ACC112 (cell line): Measurements from ENCODE around the gene HERC4.

Experiments
- H2AFZ ChIP-seq: fragments of 200-600 bp; sonication (generic); one replicate; pipeline ENCODE4 v1.6.0; 2017; ENCODE audit warnings: antibody characterized with exemption, low read length; ENCODE audit not compliant: unreplicated experiment
- H3K27ac ChIP-seq: fragments of 200-600 bp; sonication (generic); 2 replicates; pipeline ENCODE4 v1.5.1; 2014; ENCODE audit warnings: low read depth, mild to moderate bottlenecking, antibody characterized with exemption, low read length, moderate library complexity
- H3K27me3 ChIP-seq: fragments of 200-600 bp; sonication (generic); 2 replicates; pipeline ENCODE4 v1.6.1; 2014; ENCODE audit warnings: mild to moderate bottlenecking, antibody characterized with exemption, low read length, moderate library complexity, mixed read lengths; ENCODE audit not compliant: insufficient read depth
- H3K36me3 ChIP-seq: fragments of 200-600 bp; sonication (generic); 2 replicates; pipeline ENCODE4 v1.6.1; 2016; ENCODE audit warnings: mild to moderate bottlenecking, antibody characterized with exemption, low read length, moderate library complexity, mixed read lengths; ENCODE audit not compliant: insufficient read depth
- H3K4me1 ChIP-seq: fragments of 200-600 bp; sonication (generic); one replicate; pipeline ENCODE4 v1.6.1; 2016; ENCODE audit warnings: low read length, mixed read lengths; ENCODE audit not compliant: insufficient read depth, unreplicated experiment, control insufficient read depth
- H3K4me3 ChIP-seq: fragments of 200-600 bp; sonication (generic); 2 replicates; pipeline ENCODE4 v1.5.1; 2014; ENCODE audit warnings: mild to moderate bottlenecking, low read depth, low read length
- H3K79me2 ChIP-seq: fragments of 200-600 bp; sonication (generic); one replicate; pipeline ENCODE4 v1.6.0; 2016; ENCODE audit warnings: low read length; ENCODE audit not compliant: control insufficient read depth, unreplicated experiment, insufficient read depth

Gene HERC4

DNA sequence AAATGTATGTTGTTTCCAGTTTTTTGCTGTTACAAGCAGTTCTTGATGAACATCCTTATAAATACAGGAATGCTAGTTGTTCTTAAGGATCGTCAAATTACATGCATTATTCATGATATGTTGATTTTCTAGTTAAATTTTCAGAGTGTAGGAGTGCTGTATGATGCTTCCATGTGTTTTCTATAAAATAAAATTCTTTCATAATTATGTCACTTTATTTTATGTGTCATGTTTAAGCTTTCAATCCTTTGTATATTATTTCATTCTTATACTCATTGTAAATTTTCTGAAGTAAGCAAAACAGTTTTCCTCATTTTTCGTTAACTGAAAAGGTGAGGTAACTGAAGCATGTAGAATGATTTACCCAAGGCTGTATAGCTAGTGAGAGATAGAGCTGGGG is 17.4 kb upstream of the HERC4 start:
- Histone ChIP-seq H3K79me2 (peaks cover 2% of the 10 kb centered on the region), H3K4me1 (peaks cover 46% of the 10 kb centered on the region), H3K27ac (peak overlapping the region; percentile 68), H3K36me3 (no peaks in the 10 kb centered on the region), H3K27me3 (no peaks in the 10 kb centered on the region), H3K4me3 (no peak overlapping the region), H2AFZ (no peak overlapping the region)

DNA sequence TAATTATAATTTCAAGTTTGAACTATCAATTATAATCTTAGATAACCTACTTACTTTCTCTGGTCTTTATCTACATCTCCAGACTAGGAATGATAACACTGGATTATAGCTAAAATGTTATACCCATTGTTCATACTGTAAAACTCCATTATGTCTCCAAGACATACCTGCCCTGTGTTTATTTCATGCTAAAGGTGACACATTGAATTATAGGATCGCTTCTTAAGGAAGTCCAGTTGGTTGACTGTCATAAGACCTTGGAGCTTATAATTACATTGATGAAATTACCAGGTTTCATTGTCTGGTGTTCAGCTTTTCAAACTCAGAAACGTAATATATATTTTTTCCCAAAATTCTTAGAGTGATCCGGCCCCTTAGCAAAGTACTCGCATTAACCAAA is 15.5 kb upstream of the HERC4 start:
- peaks cover 52% of the 10 kb centered on the region for H3K4me1 ChIP-seq

DNA sequence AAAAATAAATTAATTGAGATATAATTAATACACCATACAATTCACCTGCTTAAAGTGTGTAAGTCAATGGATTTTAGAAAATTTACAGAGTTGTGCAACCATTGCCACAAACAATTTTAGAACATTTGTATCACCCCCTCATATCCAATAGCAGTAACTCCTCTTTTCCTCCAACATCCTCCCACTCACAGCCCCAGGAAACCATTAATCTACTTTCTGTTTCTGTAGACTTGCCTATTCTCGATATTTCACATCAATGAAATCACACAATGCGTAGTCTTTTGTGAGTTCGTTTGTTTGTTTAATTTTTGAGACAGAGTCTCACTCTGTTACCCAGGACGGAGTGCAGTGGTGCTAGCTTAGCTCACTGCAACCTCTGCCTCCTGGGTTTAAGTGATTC is 13.7 kb upstream of the HERC4 start:
- H3K4me1 ChIP-seq = peaks cover 46% of the 10 kb centered on the region
- peak overlapping the region; percentile 77 for H3K27ac ChIP-seq
- no peaks in the 10 kb centered on the region for H3K36me3 ChIP-seq
- H2AFZ ChIP-seq = peak overlapping the region; percentile 57
- H3K4me3 ChIP-seq = peak overlapping the region; percentile 60
- H3K27me3 ChIP-seq = no peaks in the 10 kb centered on the region
- H3K79me2 ChIP-seq = peaks cover 2% of the 10 kb centered on the region

More for the DNA sequence above, 15.5 kb upstream of the HERC4 start:
- no peaks in the 10 kb centered on the region for H3K27me3 ChIP-seq
- H3K27ac ChIP-seq = peak overlapping the region; percentile 30
- no peaks in the 10 kb centered on the region for H3K36me3 ChIP-seq
- peaks cover 2% of the 10 kb centered on the region for H3K79me2 ChIP-seq
- no peak overlapping the region for H3K4me3 ChIP-seq
- no peak overlapping the region for H2AFZ ChIP-seq

DNA sequence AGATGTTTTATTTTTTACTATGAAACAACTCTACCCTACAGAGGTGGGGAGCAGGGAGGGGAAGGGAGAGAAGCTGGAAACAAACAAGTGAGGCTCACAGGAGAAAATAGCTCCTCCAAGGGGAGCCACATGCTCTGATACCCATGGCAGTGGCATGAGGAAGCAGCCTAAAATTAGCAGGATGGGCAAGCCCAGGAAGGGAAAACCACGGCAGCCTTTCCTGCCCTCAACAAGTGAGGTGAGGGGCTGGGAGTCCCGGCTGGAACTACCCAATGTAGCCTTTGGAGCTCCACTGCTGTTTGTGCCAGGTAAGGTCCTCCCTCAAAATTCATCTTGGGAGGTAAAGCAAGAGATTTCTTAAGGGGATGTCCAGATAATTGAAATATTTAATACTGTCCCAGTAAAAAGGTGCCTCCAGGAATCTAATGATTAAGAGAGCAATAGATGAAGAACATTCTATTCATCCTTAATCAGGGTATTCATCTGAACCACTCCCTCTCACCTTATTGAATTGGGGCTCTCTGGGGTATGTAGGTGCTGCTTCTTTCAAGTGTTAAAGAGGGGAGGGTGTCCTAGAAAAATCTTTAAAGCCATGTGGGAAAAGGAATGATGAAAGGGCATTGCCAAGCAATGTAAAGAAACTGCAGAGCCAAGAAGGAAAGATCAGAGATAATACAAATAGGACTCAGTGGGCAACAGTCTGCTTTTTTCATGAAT is 12.8 kb upstream of the HERC4 start:
- H3K27ac ChIP-seq = peak overlapping the region; percentile 77
- H2AFZ ChIP-seq = peak overlapping the region; percentile 55

DNA sequence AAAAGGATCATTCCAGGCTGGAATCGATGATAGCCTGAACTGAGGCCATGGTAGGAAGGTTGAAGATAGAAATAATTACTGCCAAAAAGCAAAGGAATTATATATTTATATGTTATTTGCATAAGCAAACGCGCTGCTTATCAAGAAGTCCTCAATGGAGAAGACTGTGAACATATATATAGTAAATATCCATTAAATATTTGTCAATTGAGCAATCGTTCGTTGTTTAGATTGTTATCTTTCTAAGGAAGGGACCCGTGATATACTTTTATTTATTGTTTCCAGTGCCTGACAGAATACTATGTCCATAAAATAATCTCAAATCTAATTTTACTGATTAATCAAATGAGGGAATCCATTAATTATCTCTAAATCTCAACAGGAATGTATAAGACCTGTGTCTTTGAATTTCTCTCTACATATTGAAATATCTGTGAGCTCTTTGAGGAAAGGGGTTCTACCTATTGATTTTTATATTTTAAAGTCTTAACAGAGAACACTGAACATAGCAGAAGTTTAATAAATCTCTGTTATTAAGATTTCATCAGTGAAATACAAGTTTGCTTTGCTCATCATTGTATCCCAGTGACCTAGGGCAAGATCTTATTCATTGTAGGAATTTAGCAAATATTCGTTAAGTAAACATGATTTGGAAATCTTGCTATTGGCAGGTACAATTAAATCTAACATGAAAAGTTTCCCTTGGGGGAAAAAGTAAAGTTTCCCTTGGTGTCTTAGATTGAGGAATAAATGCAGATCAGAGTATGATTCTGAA is 12.0 kb upstream of the HERC4 start:
- Histone ChIP-seq H3K27me3 (no peaks in the 10 kb centered on the region), H3K36me3 (no peaks in the 10 kb centered on the region), H2AFZ (peak overlapping the region; percentile 55), H3K79me2 (no peaks in the 10 kb centered on the region), H3K4me1 (peaks cover 45% of the 10 kb centered on the region), H3K27ac (peak overlapping the region; percentile 77), H3K4me3 (peak overlapping the region; percentile 42)

More for the DNA sequence above, 12.8 kb upstream of the HERC4 start:
- H3K36me3 ChIP-seq = no peaks in the 10 kb centered on the region
- H3K4me1 ChIP-seq = peaks cover 48% of the 10 kb centered on the region
- peak overlapping the region; percentile 42 for H3K4me3 ChIP-seq
- H3K27me3 ChIP-seq = no peaks in the 10 kb centered on the region
- H3K79me2 ChIP-seq = no peaks in the 10 kb centered on the region

DNA sequence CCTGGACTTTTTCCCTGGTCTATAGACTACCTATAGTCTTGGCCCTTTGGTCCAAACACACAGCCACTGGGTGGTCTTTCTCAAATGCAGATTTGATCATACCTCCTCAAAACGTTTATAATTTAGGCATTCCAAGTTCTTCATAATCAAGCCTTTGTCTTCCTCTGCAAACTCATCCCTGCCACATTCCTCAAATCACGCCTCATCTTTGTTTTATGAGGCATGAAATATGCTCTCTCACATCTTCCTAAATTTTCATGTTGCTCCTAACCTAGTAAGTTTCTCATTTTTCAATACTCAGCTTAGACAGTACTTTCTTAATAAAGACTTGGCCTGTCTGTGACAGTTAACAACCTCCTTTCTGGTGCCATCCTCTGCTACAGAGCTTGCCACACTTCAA is 10.9 kb upstream of the HERC4 start:
- H3K4me1 ChIP-seq = peaks cover 53% of the 10 kb centered on the region
- H3K4me3 ChIP-seq = no peak overlapping the region
- no peak overlapping the region for H2AFZ ChIP-seq
- no peaks in the 10 kb centered on the region for H3K36me3 ChIP-seq
- peak overlapping the region; percentile 45 for H3K27ac ChIP-seq
- no peaks in the 10 kb centered on the region for H3K27me3 ChIP-seq
- H3K79me2 ChIP-seq = no peaks in the 10 kb centered on the region

DNA sequence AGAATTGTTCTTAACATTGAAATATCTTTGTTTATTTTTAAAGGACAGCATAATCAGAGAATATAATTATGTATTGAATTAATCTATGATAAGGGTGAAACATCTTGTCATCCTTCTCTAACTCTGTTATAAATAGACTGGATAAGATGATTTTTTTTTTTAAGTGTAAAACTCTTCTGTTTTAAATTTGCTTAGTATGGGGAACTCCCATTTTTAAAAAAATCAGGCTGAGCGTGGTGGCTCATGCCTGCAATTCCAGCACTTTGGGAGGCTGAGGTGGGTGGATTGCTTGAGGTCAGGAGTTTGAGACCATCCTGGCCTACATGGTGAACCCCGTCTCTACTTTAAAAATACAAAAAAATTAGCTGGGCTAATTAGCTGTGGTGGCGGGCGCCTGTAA is 9.4 kb upstream of the HERC4 start:
- no peaks in the 10 kb centered on the region for H3K79me2 ChIP-seq
- no peak overlapping the region for H3K4me3 ChIP-seq
- peak overlapping the region; percentile 72 for H3K27ac ChIP-seq
- H3K4me1 ChIP-seq = peaks cover 55% of the 10 kb centered on the region
- H2AFZ ChIP-seq = peak overlapping the region; percentile 77
- H3K27me3 ChIP-seq = no peaks in the 10 kb centered on the region
- no peaks in the 10 kb centered on the region for H3K36me3 ChIP-seq

DNA sequence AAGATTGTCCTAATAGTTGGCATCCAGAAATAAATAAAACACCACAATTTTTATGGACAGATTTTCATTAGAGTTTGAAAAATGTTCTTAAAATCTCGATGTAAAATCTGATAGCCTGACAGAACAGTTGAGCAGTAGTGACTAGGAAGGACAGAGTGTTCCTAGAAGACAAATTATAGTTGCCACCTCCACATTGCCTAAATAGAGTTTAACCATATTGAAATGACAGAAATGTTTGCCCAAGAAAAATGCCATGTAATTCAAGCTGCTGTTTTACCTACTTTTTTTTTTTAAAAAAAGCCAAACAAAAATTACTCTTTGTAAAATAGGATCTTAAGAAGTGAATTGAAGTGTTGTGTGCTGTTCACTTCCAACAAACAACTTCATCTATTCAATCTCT is 8.9 kb upstream of the HERC4 start:
- Histone ChIP-seq H3K27me3 (no peaks in the 10 kb centered on the region), H3K36me3 (no peaks in the 10 kb centered on the region), H3K79me2 (no peaks in the 10 kb centered on the region), H3K4me3 (no peak overlapping the region), H3K27ac (peak overlapping the region; percentile 72), H3K4me1 (peaks cover 55% of the 10 kb centered on the region), H2AFZ (peak overlapping the region; percentile 77)

DNA sequence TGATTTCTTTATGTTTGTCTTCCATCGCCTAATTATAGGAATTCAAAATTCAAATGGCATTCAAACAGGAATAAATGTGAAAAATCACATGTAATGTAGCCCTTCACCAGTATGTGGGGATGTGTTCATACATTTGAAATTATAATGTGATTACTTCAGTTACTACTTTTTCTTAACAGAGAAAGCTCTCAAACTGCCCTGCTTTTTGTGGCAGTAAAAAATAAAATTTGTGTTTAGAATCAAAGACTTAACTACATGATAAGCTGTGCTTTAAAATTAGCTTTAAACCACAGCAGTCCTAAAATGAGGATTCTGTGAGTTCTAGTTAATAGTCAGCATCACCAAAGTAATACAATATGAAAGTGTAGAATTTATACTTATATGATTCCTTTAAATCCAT is 7.8 kb upstream of the HERC4 start:
- Histone ChIP-seq H3K27ac (peak overlapping the region; percentile 72), H3K4me3 (0 out of 2 replicates have a peak overlapping the region, but pooled peaks have one; percentile 1), H3K4me1 (peaks cover 49% of the 10 kb centered on the region), H2AFZ (peak overlapping the region; percentile 77), H3K36me3 (no peaks in the 10 kb centered on the region), H3K79me2 (no peaks in the 10 kb centered on the region), H3K27me3 (no peaks in the 10 kb centered on the region)

DNA sequence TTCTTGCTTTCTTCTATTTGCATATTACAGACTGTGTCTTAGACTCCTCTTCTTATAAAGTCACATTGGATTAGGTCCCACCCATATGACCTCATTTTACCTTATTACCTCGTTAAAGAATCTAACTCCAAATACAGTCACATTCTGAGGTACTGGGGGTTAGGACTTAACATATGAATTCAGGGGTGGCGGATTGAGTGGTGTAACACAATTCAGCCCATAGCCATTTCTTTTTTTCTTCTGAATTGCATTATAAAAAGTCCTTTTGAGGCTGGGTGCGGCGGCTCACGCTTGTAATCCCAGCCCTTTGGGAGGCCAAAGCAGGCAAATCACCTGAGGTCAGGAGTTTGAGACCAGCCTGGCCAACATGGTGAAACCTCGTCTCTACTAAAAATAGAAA is 6.8 kb upstream of the HERC4 start:
- H3K36me3 ChIP-seq = no peaks in the 10 kb centered on the region

More for the DNA sequence above, 6.8 kb upstream of the HERC4 start:
- peaks cover 39% of the 10 kb centered on the region for H3K4me1 ChIP-seq
- H3K4me3 ChIP-seq = no peak overlapping the region
- no peak overlapping the region for H3K27ac ChIP-seq
- H2AFZ ChIP-seq = peak overlapping the region; percentile 40
- no peaks in the 10 kb centered on the region for H3K79me2 ChIP-seq
- H3K27me3 ChIP-seq = no peaks in the 10 kb centered on the region
